HG03460 (cell line): ENCODE results near the gene DLG3.
"Not testable (repeated sequence)": the region's sequence is repeated elsewhere in the genome, so short reads cannot be mapped to it uniquely, and the experiment has no call there.

Experiments
- ATAC-seq: cut with Tn5 transposase; IDR thresholded peaks from one replicate; pipeline ENCODE4 v1.9.1; 2021; ENCODE audit not compliant: unreplicated experiment

Gene DLG3

GRCh38 chrX:70444326-70444945 is at the start of gene DLG3:
TSS of gene DLG3 (plus strand) at chrX:70444835. CDS start at chrX:70445202, 367 bp downstream.
- ATAC-seq = no peak

- no peak for ATAC-seq
Measured at GRCh38 chrX:70398899-70399298, 45.7 kb upstream of the DLG3 start.

DNA sequence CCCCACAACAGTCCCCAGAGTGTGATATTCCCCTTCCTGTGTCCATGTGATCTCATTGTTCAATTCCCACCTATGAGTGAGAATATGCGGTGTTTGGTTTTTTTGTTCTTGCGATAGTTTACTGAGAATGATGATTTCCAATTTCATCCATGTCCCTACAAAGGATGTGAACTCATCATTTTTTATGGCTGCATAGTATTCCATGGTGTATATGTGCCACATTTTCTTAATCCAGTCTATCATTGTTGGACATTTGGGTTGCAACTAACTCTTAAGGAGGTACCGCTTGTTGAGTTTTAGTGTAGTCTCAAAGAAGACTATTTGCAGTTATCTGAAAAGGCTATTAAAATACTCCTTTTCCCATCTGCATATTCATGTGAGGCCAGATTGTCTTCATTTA is 44.5 kb upstream of the DLG3 start:
- not testable (repeated sequence) for ATAC-seq

- ATAC-seq = no peak
Measured at GRCh38 chrX:70402721-70403120, 41.9 kb upstream of the DLG3 start.

- ATAC-seq = no peak
Measured at GRCh38 chrX:70405003-70405402, 39.6 kb upstream of the DLG3 start.

DNA sequence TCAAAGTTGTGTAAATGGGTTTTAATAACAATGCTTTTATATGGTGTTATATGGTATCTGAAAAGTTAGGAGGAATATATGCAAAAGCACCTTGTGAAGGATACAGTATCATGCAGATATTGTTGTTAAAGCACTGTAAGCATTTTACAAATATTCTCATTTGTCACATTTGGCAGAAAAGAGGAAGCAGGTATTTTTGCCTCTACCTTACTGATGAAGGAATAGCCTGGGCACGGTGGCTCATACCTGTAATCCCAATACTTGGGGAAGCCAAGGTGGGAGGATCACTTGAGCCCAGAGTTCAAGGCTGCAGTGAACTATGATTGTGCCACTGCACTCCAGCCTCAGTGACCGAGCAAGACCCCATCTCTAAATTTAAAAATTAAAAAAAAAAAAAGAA is 33.7 kb upstream of the DLG3 start:
- no peak for ATAC-seq

DNA sequence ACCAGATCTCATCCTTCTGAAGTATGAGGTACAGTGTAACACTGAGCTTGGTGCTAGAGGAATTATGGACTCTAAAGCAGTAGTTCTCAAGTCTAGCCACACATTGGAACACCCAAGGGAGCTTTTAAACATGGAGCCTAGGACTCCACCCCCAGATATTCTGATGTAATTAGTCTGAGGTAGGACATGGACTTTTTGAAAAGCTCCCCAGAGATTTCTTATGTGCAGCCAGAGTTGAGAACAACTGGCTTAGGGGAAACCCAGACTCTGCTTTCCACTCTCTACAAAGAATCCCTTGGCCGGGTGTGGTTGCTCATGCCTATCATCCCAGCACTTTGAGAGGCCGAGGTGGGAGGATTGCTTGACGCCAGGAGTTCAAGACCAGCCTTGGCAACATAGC is 33.2 kb upstream of the DLG3 start:
- no peak for ATAC-seq

DNA sequence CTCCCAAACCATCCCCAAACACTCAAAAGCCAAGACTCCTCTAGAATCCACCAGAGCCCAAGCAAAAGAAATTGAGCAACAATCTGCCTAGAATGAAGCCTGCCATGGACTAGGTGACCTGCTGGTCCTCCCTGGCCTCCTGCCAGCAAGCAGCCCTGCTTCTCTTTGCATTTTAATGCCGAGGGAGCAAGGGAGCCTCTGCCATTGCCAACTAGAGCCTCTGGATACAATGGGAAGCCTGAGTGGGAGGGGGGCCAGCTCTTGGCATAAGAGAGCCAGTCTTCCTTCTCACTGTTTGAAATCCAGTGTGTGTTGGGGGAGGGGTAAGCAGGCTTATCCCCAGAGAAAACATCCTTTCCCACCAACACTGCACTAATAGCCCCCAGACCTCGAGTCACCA is 23.0 kb upstream of the DLG3 start:
- no peak for ATAC-seq

DNA sequence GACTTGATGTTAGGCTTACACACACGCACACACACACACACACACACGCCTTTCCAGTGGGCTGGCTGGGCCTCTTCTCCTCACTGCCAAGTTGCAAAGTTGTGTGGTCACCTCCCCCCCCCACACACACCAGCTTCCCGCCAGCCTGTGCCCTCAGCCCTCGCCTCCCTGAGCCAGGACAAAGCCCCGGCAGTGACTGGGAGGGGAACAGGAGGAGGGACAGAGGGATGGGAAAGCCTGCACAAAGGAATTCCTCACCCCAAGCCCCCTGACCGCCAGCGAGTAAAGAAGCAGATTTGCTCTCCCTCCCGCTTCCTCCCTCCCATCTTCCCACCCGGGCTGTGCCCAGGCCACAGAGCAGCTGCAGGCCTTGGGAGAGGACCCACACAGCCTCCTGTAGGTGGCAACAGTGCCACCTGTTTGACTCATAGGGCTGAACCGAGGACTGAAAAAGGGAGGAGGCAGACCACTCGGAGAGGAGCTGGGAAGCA is 21.7 kb upstream of the DLG3 start, which contains the start of gene GDPD2:
Gene GDPD2 (plus strand): TSS at position 464 of the 491 bp plus-strand sequence. CDS start 1,671 bp downstream, outside the sequence.
- no peak for ATAC-seq

- ATAC-seq = no peak
Measured at GRCh38 chrX:70423936-70424675, 20.5 kb upstream of the DLG3 start.

DNA sequence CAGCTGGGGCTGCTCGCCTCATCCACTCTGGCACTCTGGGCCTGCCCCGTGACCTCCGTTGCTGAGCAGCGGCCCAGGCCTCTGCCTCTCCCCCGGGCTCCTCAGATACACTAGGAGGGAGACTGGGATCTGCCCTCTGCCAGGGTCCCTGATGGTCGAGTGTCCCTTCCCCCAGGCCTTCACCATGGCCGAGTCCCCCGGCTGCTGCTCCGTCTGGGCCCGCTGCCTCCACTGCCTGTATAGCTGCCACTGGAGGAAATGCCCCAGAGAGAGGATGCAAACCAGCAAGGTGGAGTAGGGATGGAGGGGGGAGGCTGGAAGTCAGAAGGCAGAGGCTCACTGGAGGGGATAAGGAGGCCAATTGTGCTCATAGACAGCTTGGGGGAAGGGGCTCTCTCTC is 19.8 kb upstream of the DLG3 start:
- no peak for ATAC-seq

DNA sequence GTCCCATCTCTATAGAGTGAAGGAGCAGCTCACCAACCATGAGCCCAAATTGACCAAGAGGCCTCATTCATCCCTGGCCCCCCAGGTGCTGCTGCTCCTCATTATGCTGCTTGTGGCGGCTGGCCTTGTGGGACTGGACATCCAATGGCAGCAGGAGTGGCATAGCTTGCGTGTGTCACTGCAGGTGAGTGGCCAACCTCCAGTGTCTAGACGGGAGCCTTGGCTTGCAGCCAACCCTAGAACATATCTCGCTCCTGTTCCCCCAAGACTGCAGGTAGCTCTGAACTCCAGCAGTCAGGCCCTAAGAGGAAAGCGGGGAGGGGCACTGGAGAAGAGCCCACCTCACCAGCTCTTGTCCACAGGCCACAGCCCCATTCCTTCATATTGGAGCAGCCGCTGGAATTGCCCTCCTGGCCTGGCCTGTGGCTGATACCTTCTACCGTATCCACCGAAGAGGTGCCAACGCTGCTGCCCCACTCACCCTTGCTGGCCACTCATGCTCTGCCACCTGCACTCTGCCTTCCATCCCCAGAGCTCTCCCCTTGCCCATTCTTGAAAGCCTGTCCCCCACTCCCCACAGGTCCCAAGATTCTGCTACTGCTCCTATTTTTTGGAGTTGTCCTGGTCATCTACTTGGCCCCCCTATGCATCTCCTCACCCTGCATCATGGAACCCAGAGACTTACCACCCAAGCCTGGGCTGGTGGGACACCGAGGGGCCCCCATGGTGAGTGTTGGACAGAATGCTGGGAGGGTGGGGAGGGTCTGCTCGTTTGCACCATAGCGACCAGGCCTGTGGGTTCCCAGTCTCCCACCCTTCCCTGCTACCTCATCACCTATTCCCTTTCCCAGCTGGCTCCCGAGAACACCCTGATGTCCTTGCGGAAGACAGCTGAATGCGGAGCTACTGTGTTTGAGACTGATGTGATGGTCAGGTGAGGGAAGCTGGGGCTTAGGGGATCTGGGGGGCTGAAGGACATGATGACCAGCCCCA is 18.1 kb upstream of the DLG3 start:
- ATAC-seq = no peak

- ATAC-seq = no peak
Measured at GRCh38 chrX:70427365-70427764, 17.3 kb upstream of the DLG3 start.

DNA sequence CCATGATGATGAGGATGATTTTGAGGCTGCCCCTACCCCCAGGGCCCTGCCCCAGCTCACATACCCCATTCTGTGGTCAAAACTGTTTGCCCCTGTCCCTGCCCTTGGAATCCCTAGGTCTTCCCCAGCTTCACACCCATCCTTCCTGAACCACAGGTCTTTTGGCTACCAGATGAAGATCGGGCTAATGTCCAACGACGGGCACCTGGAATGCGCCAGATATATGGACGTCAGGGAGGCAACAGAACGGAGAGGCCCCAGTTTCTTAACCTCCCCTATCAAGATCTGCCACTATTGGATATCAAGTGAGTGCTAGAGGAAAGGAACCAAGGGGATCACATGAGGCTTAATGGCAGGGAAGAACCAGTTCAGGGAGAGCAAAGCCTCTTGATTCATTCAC is 14.9 kb upstream of the DLG3 start:
- ATAC-seq = no peak

GRCh38 chrX:70432936-70433847 is 11.4 kb upstream of the DLG3 start:
- ATAC-seq = no peak

DNA sequence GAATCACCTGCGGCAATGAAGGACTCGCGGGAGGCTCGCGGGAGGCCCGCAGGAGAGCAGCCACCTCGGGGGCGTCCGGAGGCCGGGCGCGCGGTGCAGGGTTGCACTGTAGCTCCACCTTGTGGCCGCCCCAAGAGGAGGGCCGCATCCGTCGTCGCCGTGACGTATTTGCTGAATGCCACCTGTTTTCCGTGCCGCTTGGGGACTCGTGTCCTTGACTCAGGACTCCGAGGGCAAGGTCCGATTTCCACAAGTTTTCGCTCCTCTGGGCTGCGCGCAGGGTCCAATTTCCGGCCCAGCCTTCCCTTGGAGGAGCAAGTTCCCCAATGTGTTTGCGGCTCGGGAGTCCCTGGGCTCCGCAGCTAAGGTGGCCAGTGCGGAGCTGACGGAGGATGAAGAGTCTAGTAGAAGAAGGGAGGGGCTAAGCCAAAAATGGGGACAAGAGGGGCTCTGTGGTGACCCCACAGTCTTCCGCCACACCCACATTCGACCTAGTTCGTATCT is 10.7 kb upstream of the DLG3 start:
- peak; percentile 63 for ATAC-seq

DNA sequence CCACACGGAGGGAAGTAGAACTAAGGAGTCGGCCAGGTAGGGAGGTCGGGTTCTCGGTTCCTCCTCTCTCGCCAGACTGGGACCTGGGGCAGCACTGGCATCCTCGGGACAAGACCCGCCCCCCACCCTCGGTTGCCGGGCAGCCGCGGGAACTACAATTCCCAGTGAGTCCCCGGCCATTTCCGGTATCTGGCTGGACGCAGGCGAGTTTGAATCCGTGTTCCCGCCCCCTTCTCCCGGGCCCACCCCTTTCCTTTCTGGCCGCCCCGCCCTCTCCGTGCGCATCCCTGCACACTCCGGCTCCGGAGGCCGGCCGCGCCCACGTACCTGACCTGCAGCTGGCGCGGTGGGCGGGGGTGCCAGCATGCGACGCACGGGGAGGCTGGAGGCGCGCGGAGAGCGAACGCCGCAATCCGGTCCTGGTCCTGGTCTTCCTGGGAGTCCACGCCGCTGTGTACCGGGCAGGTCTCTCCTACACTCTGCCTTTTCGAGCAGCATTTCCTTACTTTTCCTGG is 10.2 kb upstream of the DLG3 start:
- ATAC-seq = peak; percentile 48

- ATAC-seq = no peak
Measured at GRCh38 chrX:70434914-70435586, 9.6 kb upstream of the DLG3 start.

GRCh38 chrX:70436343-70436742 is 8.3 kb upstream of the DLG3 start:
- no peak for ATAC-seq
